Uterus (tissue), 2 donors: ENCODE results near the gene FAM216B.

ENCODE experiments used
- POLR2A ChIP-seq, 2 donors: fragments of 450-650 bp; IDR thresholded peaks; one replicate each; pipeline ENCODE4 v1.6.1; 2016; ENCODE audit warnings: antibody characterized with exemption in 2 of 2, mild to moderate bottlenecking in 1 of 2, moderate library complexity in 1 of 2
- TF ChIP-seq, protein P1 (sequence below), 4 experiments: fragments of 200-600 bp in 2 of 4; fragments of 450-650 bp in 2 of 4; sonication (generic) in 2 of 4; IDR thresholded peaks; one replicate each; pipeline ENCODE4 v1.5.1; 2016 to 2019; ENCODE audit warnings: antibody characterized with exemption in 4 of 4, mild to moderate bottlenecking in 2 of 4, moderate library complexity in 1 of 4

DNA sequence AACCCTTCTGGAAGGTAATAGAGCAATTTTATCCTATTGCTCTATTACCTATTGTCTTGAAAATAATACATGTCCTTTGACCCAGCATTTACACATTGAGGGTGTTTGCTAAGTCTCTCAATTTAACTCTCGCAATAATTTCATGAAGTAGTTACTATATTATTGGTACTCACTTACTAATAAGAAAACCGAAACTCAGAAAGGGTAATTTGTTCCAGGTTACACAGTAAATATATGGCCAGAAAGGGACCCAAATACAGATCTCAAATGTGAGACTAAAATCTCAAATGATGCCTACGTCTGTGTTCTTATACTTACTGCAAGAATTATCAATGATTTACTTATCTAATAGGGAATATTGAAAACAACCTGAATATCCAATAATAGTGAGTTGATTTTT lies 29.7 kb upstream of the FAM216B start:
- TF ChIP-seq, protein P1, sequence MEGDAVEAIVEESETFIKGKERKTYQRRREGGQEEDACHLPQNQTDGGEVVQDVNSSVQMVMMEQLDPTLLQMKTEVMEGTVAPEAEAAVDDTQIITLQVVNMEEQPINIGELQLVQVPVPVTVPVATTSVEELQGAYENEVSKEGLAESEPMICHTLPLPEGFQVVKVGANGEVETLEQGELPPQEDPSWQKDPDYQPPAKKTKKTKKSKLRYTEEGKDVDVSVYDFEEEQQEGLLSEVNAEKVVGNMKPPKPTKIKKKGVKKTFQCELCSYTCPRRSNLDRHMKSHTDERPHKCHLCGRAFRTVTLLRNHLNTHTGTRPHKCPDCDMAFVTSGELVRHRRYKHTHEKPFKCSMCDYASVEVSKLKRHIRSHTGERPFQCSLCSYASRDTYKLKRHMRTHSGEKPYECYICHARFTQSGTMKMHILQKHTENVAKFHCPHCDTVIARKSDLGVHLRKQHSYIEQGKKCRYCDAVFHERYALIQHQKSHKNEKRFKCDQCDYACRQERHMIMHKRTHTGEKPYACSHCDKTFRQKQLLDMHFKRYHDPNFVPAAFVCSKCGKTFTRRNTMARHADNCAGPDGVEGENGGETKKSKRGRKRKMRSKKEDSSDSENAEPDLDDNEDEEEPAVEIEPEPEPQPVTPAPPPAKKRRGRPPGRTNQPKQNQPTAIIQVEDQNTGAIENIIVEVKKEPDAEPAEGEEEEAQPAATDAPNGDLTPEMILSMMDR (IDR thresholded peaks at IDR 0.05), result no peak
- TF ChIP-seq POLR2A (IDR thresholded peaks at IDR 0.05), result no peak
